22Rv1 (cell line): ENCODE data around the gene UPP2.

Experiments used
- H3K27ac ChIP-seq: fragments of 450-650 bp; 2 replicates; pipeline ENCODE4 v1.5.1; 2017
- CTCF ChIP-seq: fragments of 450-650 bp; IDR thresholded peaks from 2 replicates; pipeline ENCODE4 v1.5.1; 2017; ENCODE audit warnings: mild to moderate bottlenecking
- ZFX ChIP-seq: fragments of 450-650 bp; IDR thresholded peaks from 2 replicates; pipeline ENCODE4 v1.6.1; 2017; ENCODE audit warnings: antibody characterized with exemption, borderline replicate concordance

The UPP2 gene

GRCh38 chr2:158182676-158183295, 81.1 kb downstream of the UPP2 start:
- no peak overlapping the region for H3K27ac ChIP-seq
- TF ChIP-seq ZFX (no peak), CTCF (no peak)

GRCh38 chr2:158184001-158184400, 82.3 kb downstream of the UPP2 start:
- TF ChIP-seq CTCF (no peak), ZFX (no peak)
- H3K27ac ChIP-seq = no peak overlapping the region

- TF ChIP-seq ZFX (no peak), CTCF (no peak)
- no peak overlapping the region for H3K27ac ChIP-seq
Observed at GRCh38 chr2:158184556-158185343, 83.1 kb downstream of the UPP2 start.
